ENCODE results near the gene SLC1A4.

DNA sequence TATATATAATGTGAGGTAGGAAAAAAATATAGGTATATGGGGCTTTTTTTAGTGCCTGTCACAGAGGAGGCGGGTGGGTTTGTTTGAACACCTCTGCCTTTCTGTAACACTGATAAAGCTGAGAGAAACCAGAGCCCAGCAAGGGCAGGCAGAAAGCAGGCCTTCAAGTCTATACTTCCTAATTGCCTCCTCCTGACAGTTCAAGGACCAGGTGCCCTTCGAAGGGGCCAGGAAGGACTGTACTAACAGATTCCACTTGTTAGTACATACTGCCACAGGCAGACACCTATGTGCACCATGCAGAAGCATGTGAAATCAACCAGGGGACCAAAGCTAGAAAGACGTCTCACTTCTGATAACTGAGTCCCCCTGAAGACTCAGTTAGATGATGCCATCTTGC, 13.8 kb downstream of the SLC1A4 start:
- TF ChIP-seq, protein P1, sequence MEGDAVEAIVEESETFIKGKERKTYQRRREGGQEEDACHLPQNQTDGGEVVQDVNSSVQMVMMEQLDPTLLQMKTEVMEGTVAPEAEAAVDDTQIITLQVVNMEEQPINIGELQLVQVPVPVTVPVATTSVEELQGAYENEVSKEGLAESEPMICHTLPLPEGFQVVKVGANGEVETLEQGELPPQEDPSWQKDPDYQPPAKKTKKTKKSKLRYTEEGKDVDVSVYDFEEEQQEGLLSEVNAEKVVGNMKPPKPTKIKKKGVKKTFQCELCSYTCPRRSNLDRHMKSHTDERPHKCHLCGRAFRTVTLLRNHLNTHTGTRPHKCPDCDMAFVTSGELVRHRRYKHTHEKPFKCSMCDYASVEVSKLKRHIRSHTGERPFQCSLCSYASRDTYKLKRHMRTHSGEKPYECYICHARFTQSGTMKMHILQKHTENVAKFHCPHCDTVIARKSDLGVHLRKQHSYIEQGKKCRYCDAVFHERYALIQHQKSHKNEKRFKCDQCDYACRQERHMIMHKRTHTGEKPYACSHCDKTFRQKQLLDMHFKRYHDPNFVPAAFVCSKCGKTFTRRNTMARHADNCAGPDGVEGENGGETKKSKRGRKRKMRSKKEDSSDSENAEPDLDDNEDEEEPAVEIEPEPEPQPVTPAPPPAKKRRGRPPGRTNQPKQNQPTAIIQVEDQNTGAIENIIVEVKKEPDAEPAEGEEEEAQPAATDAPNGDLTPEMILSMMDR (IDR thresholded peaks at IDR 0.05) = no peak
- no peak for TF ChIP-seq POLR2A (IDR thresholded peaks at IDR 0.05)
